LNCAP (cell line): ENCODE measurements around the gene ERCC5.

ENCODE experiments used
- CTCF ChIP-seq: fragments of 450-650 bp; IDR thresholded peaks from 2 replicates; pipeline ENCODE4 v1.5.1; 2017; ENCODE audit warnings: mild to moderate bottlenecking

ERCC5 gene

GRCh38 chr13:102907016-102907756 is 61.4 kb downstream of the ERCC5 start:
- TF ChIP-seq CTCF = no peak

GRCh38 chr13:102907886-102908515 is 62.2 kb downstream of the ERCC5 start:
- TF ChIP-seq CTCF = no peak

GRCh38 chr13:102909971-102910370 is 64.1 kb downstream of the ERCC5 start:
- no peak for TF ChIP-seq CTCF

DNA sequence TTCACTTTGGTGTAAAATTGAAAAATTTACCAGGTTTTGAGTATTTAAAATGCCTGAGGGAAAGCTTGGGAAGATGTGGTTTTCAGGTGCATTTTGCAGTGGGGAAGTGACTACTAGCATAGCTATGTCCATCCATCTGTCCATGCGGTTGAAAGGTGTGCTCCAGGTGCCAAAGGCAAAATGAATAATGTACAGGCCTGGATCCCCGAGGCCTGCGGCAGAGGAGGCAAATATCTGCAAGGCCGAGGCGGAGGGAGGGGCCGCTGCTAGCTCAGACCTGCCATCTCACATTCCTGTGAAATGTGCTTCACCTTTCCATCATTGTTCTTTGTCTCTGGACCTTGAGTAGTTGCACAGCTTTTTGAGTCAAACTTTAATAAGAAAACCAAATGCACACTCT is 65.5 kb downstream of the ERCC5 start:
- no peak for TF ChIP-seq CTCF

DNA sequence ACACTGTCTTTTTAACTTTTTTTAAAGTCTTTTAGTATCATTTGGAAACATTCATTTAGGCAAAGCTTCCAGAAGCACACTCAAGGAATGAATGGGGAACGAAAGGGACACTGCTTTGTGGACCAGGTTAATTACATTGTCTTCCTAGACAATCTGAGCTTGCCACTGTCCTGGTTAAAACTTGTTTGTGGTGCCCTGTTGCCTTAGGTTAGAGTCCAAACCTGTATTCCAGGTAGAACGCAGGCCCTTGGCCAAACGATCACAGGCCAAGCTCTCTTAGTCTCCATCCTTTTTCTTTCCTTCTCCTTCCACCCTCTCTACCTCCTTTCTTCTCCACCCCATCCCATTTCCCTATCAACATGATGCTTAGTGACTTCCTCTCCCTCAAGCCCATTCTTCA is 66.8 kb downstream of the ERCC5 start:
- TF ChIP-seq CTCF = no peak

DNA sequence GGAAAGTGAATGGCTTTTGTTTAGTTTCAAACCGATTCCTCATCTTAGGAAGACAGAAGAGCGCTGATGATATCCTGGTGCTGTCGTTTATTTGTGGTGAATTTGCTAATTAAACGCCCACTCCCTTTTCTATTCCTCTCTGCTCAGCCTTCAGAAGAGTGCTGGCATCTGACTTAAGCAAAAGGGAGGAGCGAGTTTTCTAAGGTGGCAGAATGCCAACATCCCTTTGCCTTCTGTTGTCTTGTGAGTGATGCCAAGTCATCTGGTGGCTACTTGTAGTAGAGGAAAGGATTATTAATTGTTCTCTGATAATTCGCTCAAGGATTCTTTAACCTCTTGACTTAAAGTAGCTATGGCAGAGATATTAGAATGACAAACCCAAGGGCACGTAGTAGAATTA is 68.1 kb downstream of the ERCC5 start:
- TF ChIP-seq CTCF = no peak

DNA sequence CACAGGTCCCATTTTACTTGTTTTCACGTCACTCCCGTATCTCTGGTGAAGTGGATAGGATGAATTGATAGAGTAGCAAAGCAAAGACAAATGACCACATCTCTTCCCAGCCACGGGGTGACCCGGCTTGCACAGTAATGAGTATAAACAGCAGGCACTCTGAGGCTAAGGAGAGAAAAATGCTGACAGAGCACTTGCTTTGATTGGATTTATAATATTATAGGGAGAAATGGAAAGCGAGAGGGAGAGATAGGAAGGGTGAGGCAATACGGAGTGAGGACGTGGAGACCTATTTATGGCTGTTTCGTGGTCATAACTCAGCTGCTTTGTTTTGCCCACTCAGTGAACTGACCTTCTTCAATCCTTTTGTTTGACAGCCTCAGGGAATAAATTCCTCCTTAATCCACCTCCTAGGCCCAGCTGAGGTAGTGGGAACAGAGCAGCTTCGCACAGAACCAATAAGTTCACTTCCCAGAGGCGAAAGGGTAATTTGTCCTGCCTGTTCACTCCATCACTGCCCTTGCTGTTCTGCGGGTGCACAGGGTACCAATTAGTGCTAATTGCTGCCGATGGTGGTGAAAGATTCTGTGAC is 68.6 kb downstream of the ERCC5 start:
- no peak for TF ChIP-seq CTCF
